Body of pancreas (tissue), 4 donors: Measurements from ENCODE around the gene PLPP3. TPM values are rescaled to one million over a fixed set of nuclear protein-coding genes. Genes with fewer than 3 reads are reported as not detected.
A peak's percentile ranks its signal among the peaks of the same experiment; 100 is the strongest.

ENCODE experiments used
- ATAC-seq: fragments of 150-250 bp; one replicate; pipeline ENCODE4 v1.9.1; 2016
- DNase-seq, 4 donors: peaks; one replicate each; pipeline ENCODE4 v3.0.0-alpha.2; 2019
- H3K27ac ChIP-seq, 4 donors: fragments of 200-600 bp; sonication (generic); 1 replicate in 3 of 4; 2 replicates in 1 of 4; pipeline versions ENCODE4 v1.5.1 to v1.6.1; 2016 to 2019; ENCODE audit warnings: mild to moderate bottlenecking in 1 of 4, mixed read lengths in 1 of 4, moderate library complexity in 1 of 4
- H3K27me3 ChIP-seq, 2 donors: fragments of 200-600 bp; sonication (generic); one replicate each; pipeline ENCODE4 v1.6.0; 2016; ENCODE audit warnings: mild to moderate bottlenecking in 1 of 2
- H3K36me3 ChIP-seq, 2 donors: fragments of 200-600 bp; sonication (generic); replicated peaks in 1 of 2; 2 replicates each; pipeline ENCODE4 v1.5.1; 2016; ENCODE audit warnings: low read depth in 2 of 2; ENCODE audit not compliant: insufficient read depth in 1 of 2
- H3K4me1 ChIP-seq: fragments of 200-600 bp; sonication (generic); one replicate; pipeline ENCODE4 v1.6.0; 2016
- H3K4me3 ChIP-seq, 2 donors: fragments of 200-600 bp; sonication (generic); 1 replicate in 1 of 2; 2 replicates in 1 of 2; pipeline ENCODE4 v1.5.1; 2016 to 2019
- H3K9me3 ChIP-seq, 3 donors: fragments of 200-600 bp; sonication (generic); 1 replicate in 2 of 3; 2 replicates in 1 of 3; pipeline ENCODE4 v1.5.1; 2016
- POLR2A ChIP-seq, 3 donors: fragments of 450-650 bp; IDR thresholded peaks; one replicate each; pipeline ENCODE4 v1.6.1; 2016; ENCODE audit warnings: antibody characterized with exemption in 3 of 3, mild to moderate bottlenecking in 2 of 3
- WGBS, 2 donors: methylation state at CpG; one replicate each; pipeline ENCODE4 v1.1.5; 2017; 5-methylcytosine and 5-hydroxymethylcytosine counted together
- intact Hi-C: fragments of 100-400 bp; cut with DNase I; formaldehyde crosslinking; loops from one replicate; pipeline ENCODE4 v1.15.1; 2023
- total RNA-seq, 2 donors: library from RNA; depleted of rRNA; stranded (reverse); fragments of >200 nt; gene quantifications; one replicate each; pipeline ENCODE4 v1.1.0, GENCODE V29; 2016
- TF ChIP-seq, protein P1 (sequence below), 7 experiments: fragments of 450-650 bp in 4 of 7; fragments of 200-600 bp in 3 of 7; sonication (generic) in 3 of 7; IDR thresholded peaks; one replicate each; pipeline ENCODE4 v1.5.1; 2016 to 2019; ENCODE audit warnings: antibody characterized with exemption in 7 of 7

The PLPP3 gene
- total RNA-seq, 2 donors from 2014 or later, result 35.8 to 52.7 TPM

DNA sequence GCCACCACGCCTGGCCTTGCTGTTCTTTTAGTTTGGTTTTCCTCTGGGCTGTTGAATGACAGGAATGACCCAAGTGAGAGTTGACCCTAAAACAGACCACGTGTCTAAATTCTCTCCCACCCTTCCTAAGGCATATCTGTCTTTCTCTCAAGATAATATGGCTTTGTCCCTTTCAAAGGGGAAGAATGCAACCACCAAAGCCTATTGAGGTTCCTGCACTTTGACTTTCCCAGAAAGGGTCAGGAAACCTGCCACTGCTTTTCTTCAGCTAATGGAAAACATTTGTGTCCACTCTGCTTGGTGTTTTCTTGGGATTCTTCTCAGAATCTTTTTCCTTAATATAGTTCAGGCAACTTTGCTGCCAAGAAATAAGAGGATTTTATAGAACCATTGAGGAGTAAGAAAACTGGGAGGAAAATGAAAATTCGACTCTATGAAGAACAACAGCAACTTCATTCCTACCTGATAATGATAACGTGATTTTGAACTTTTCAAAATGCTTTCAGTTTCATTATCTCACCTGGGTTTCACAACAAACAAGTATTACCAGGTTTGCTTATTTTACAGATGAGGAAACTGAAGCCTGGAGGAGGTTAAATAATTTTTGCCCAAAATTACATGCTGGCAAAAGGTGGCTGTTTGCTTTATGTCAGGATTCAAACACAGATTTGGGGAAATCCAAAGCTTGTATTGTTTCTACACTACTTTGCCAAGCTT is 6.9 kb downstream of the PLPP3 start:
- no peaks in the 10 kb centered on the region for H3K27me3 ChIP-seq
- no peaks in the 10 kb centered on the region for H3K36me3 ChIP-seq
- ATAC-seq (no peak), DNase-seq (no peak)
- TF ChIP-seq, protein P1, sequence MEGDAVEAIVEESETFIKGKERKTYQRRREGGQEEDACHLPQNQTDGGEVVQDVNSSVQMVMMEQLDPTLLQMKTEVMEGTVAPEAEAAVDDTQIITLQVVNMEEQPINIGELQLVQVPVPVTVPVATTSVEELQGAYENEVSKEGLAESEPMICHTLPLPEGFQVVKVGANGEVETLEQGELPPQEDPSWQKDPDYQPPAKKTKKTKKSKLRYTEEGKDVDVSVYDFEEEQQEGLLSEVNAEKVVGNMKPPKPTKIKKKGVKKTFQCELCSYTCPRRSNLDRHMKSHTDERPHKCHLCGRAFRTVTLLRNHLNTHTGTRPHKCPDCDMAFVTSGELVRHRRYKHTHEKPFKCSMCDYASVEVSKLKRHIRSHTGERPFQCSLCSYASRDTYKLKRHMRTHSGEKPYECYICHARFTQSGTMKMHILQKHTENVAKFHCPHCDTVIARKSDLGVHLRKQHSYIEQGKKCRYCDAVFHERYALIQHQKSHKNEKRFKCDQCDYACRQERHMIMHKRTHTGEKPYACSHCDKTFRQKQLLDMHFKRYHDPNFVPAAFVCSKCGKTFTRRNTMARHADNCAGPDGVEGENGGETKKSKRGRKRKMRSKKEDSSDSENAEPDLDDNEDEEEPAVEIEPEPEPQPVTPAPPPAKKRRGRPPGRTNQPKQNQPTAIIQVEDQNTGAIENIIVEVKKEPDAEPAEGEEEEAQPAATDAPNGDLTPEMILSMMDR (IDR thresholded peaks at IDR 0.05), result no peak
- no peak for TF ChIP-seq POLR2A (IDR thresholded peaks at IDR 0.05)
- intact Hi-C loops, result loop anchor here (10.0 kb wide), 2 partner anchors 48 to 168 kb away; no protein-coding TSS in a partner anchor
- no peaks in the 10 kb centered on the region for H3K9me3 ChIP-seq
- WGBS, 2 donors, result 43 to 45% methylated on average over 4 of the region's 4 CpGs
- H3K4me1 ChIP-seq, result peaks cover 86% of the 10 kb centered on the region
- H3K27ac ChIP-seq, result peak overlapping the region in 3 of 4 donors; percentile 36 to 79 (median 56)
- H3K4me3 ChIP-seq, result no peak overlapping the region

DNA sequence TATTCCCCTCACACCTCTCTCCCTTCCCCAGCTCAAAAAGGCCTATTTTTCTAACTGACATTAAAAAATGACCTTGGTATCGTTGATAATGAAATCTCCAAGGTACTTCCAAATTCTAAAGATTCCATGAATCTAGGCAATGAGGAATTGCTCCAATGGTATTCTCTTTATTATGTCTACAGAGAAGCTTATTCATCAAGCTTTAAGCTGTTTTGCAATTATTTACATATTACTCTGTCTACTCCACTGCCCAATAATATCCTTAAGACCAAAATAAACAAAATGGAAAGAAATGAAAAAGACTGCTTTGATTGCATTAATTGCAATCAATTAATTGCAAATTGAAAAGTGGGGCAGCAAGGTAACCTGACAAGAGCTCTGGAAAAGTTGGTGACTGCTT is 7.9 kb downstream of the PLPP3 start:
- intact Hi-C loops, result loop anchor here (10.0 kb wide), 2 partner anchors 47 to 167 kb away; no protein-coding TSS in a partner anchor
- H3K27ac ChIP-seq, result peak overlapping the region; percentile 59 to 79 (median 67)
- ATAC-seq, result no peak
- WGBS, 2 donors, result 17 to 22% methylated on average over 1 of the region's 1 CpG
- H3K4me1 ChIP-seq, result peaks cover 85% of the 10 kb centered on the region
- no peaks in the 10 kb centered on the region for H3K27me3 ChIP-seq
- no peak for TF ChIP-seq POLR2A (IDR thresholded peaks at IDR 0.05)
- H3K36me3 ChIP-seq, result no peaks in the 10 kb centered on the region
- DNase-seq, result no peak
- no peak overlapping the region for H3K4me3 ChIP-seq
- H3K9me3 ChIP-seq, result no peaks in the 10 kb centered on the region

DNA sequence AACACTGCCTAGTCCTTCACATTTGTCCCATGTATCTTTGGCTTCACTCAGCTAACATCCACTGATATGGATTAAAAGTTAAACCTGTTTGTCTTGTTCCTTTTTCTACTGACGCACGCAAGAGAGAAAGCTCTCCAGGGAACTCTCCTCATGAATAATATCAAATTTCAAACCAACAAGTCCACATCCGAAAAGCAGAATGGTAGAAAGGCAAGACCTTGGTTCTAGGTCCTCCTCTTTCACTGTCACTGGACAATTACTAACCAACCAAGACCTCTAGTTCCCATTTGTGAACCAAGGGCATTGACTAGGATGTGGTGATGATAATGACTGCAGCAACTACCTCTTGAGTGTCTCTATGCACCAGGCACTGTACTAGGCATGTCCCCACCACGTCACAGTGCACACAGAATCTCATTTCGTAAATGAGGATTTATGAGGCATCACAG is 8.4 kb downstream of the PLPP3 start:
- Histone ChIP-seq H3K27me3 (no peaks in the 10 kb centered on the region), H3K4me3 (no peak overlapping the region), H3K4me1 (peaks cover 87% of the 10 kb centered on the region), H3K27ac (peak overlapping the region; percentile 59 to 79 (median 67)), H3K9me3 (no peaks in the 10 kb centered on the region), H3K36me3 (no peaks in the 10 kb centered on the region)
- intact Hi-C loops, result loop anchor here (10.0 kb wide), 2 partner anchors 46 to 166 kb away; no protein-coding TSS in a partner anchor
- TF ChIP-seq, protein P1 (IDR thresholded peaks at IDR 0.05), result no peak
- TF ChIP-seq POLR2A (IDR thresholded peaks at IDR 0.05), result no peak
- peak; percentile 87 for ATAC-seq
- 15 to 30% methylated on average over 5 of the region's 5 CpGs for WGBS, 2 donors
- peak in 2 of 4 donors; percentile 36 to 51 for DNase-seq

DNA sequence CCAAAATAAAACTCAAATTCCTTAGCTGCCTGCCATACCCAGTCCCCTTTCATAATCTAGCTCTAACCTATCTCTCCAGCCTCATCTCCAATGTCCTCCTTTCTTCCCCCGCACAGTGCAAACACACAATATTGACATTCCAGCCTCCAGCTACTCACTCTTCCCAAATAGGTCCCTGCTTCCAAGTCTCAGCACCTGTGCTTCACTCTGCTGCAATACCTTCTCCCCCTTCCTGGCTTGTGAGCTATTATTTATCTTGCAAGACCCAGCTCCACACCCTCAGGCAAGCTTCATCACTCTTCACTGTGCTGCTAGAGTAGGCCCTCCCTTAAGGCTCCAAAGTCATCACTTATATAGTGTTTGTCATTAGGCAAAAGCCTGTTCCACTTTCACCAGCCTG is 9.7 kb downstream of the PLPP3 start:
- intact Hi-C loops, result loop anchor here (10.0 kb wide), 2 partner anchors 45 to 165 kb away; no protein-coding TSS in a partner anchor
- TF ChIP-seq POLR2A (IDR thresholded peaks at IDR 0.05), result no peak
- TF ChIP-seq, protein P1 (IDR thresholded peaks at IDR 0.05), result no peak
- no peak for ATAC-seq
- Histone ChIP-seq H3K4me3 (no peak overlapping the region), H3K9me3 (no peaks in the 10 kb centered on the region), H3K4me1 (peaks cover 86% of the 10 kb centered on the region), H3K27ac (peak overlapping the region in 2 of 4 donors; percentile 55 to 79), H3K36me3 (no peaks in the 10 kb centered on the region), H3K27me3 (no peaks in the 10 kb centered on the region)
- DNase-seq, result no peak
- WGBS, 2 donors, result 24 to 32% methylated on average over 1 of the region's 1 CpG

DNA sequence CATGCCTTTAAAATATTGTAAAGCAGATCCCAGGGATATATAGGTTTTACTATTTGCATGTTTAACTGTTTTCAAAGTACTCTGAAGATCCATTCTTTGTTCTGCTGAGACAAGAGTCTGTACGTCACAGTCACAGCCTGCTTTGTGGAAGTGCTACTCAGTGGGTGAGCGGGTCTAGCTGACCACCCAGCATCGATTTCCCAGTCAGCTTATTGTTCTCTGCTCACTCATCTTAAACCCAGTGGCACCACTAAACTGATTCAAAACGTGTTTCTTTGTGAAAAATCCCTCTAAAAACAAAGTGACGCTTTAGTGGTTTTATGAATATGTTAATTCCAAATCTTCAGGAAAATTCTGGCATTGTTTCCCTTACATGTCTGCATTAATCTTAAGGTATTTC is 12.4 kb downstream of the PLPP3 start:
- intact Hi-C loops, result no loop called here
- Histone ChIP-seq H3K27ac (peak overlapping the region in 1 of 4 donors; percentile 37), H3K9me3 (no peaks in the 10 kb centered on the region), H3K36me3 (no peaks in the 10 kb centered on the region), H3K27me3 (no peaks in the 10 kb centered on the region), H3K4me3 (no peak overlapping the region), H3K4me1 (peaks cover 84% of the 10 kb centered on the region)
- ATAC-seq, result no peak
- no peak for DNase-seq
- TF ChIP-seq POLR2A (IDR thresholded peaks at IDR 0.05), result no peak
- TF ChIP-seq, protein P1 (IDR thresholded peaks at IDR 0.05), result no peak
- 76 to 82% methylated on average over 5 of the region's 5 CpGs for WGBS, 2 donors
